Progenitor cell of endocrine pancreas (in vitro differentiated cells): ENCODE results near the gene PDCL3. TPM values are rescaled to one million over a fixed set of nuclear protein-coding genes. Genes with fewer than 3 reads are reported as not detected.

Experiments
- DNase-seq: peaks from one replicate; pipeline ENCODE4 v3.0.0; 2021; ENCODE audit warnings: low spot score; ENCODE audit not compliant: unreplicated experiment
- H3K27ac Mint-ChIP-seq: 2 replicates; pipeline ENCODE4 v1.8.0; 2021; ENCODE audit warnings: mild to moderate bottlenecking, moderate library complexity, mixed read lengths
- H3K27me3 Mint-ChIP-seq: 2 replicates; pipeline ENCODE4 v1.8.0; 2021; ENCODE audit warnings: mixed read lengths
- H3K36me3 Mint-ChIP-seq: 2 replicates; pipeline ENCODE4 v1.8.0; 2022; ENCODE audit warnings: mixed read lengths; ENCODE audit not compliant: insufficient read depth
- H3K4me1 Mint-ChIP-seq: 2 replicates; pipeline ENCODE4 v1.8.0; 2021; ENCODE audit warnings: low read depth, mixed read lengths
- H3K4me3 Mint-ChIP-seq: 2 replicates; pipeline ENCODE4 v1.8.0; 2021; ENCODE audit warnings: low read depth, mild to moderate bottlenecking, moderate library complexity, mixed read lengths
- H3K9me3 Mint-ChIP-seq: 2 replicates; pipeline ENCODE4 v1.8.0; 2021; ENCODE audit warnings: low read depth, mixed read lengths
- total RNA-seq: library from RNA; stranded (reverse); gene quantifications from 2 replicates; pipeline ENCODE4 v1.2.1, GENCODE V29; 2021
- TF ChIP-seq, protein P1 (sequence below): fragments of 200-600 bp; sonication (generic); IDR thresholded peaks from one replicate; pipeline ENCODE4 v1.5.0; 2021; ENCODE audit warnings: antibody characterized with exemption, mild to moderate bottlenecking; ENCODE audit not compliant: unreplicated experiment

The PDCL3 gene
- total RNA-seq, 1 donor from 2014 or later = 36.8 TPM

DNA sequence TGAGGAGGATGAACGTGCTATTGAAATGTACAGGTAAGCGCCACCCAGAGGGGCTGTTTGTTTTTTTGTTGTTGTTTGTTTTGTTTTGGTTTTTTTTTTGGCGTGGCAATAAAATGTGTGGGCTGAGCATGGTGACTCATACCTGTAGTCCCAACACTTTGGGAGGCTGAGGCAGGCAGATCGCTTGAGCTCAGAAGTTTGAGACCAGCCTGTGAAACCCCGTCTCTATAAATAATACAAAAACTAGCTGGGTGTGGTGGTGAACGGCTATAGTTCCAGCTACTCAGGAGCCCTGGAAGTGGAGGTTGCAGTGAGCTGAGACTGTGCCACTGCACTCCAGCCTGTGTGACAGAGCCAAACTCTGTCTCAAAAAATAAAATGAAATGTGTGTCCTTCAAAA, 6.2 kb downstream of the PDCL3 start:
- Mint-ChIP-seq H3K27me3 (no peaks in the 10 kb centered on the region), H3K4me3 (no peak overlapping the region), H3K9me3 (no peaks in the 10 kb centered on the region), H3K4me1 (peaks cover 4% of the 10 kb centered on the region), H3K36me3 (peaks cover 26% of the 10 kb centered on the region), H3K27ac (no peak overlapping the region)
- DNase-seq = no peak
- TF ChIP-seq, protein P1, sequence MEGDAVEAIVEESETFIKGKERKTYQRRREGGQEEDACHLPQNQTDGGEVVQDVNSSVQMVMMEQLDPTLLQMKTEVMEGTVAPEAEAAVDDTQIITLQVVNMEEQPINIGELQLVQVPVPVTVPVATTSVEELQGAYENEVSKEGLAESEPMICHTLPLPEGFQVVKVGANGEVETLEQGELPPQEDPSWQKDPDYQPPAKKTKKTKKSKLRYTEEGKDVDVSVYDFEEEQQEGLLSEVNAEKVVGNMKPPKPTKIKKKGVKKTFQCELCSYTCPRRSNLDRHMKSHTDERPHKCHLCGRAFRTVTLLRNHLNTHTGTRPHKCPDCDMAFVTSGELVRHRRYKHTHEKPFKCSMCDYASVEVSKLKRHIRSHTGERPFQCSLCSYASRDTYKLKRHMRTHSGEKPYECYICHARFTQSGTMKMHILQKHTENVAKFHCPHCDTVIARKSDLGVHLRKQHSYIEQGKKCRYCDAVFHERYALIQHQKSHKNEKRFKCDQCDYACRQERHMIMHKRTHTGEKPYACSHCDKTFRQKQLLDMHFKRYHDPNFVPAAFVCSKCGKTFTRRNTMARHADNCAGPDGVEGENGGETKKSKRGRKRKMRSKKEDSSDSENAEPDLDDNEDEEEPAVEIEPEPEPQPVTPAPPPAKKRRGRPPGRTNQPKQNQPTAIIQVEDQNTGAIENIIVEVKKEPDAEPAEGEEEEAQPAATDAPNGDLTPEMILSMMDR = no peak

DNA sequence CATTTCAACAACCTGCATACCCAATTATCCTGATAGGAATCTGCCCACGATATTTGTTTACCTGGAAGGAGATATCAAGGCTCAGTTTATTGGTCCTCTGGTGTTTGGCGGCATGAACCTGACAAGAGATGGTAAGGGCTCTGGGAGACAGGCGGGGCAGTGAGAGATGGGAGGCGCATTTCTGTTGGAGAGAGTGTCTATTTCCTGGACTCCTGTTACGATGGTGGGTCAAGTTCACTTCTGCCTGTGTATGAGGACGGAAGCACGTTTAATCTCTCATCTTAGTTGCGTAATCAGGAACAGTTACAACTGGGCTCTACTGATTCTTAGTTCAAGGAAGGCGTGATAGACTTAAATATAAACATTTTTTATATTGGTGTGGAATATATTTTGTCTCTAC, 8.9 kb downstream of the PDCL3 start:
- Mint-ChIP-seq H3K36me3 (peaks cover 30% of the 10 kb centered on the region), H3K9me3 (no peaks in the 10 kb centered on the region), H3K4me3 (no peak overlapping the region), H3K27me3 (no peaks in the 10 kb centered on the region), H3K4me1 (no peaks in the 10 kb centered on the region), H3K27ac (peak overlapping the region; percentile 3)
- TF ChIP-seq, protein P1 = no peak
- no peak for DNase-seq

GRCh38 chr2:100577777-100578176, 15.0 kb downstream of the PDCL3 start:
- Mint-ChIP-seq H3K9me3 (no peaks in the 10 kb centered on the region), H3K27ac (no peak overlapping the region), H3K4me1 (no peaks in the 10 kb centered on the region), H3K36me3 (peaks cover 14% of the 10 kb centered on the region), H3K4me3 (no peak overlapping the region), H3K27me3 (no peaks in the 10 kb centered on the region)
- DNase-seq = no peak
- TF ChIP-seq, protein P1 = no peak

DNA sequence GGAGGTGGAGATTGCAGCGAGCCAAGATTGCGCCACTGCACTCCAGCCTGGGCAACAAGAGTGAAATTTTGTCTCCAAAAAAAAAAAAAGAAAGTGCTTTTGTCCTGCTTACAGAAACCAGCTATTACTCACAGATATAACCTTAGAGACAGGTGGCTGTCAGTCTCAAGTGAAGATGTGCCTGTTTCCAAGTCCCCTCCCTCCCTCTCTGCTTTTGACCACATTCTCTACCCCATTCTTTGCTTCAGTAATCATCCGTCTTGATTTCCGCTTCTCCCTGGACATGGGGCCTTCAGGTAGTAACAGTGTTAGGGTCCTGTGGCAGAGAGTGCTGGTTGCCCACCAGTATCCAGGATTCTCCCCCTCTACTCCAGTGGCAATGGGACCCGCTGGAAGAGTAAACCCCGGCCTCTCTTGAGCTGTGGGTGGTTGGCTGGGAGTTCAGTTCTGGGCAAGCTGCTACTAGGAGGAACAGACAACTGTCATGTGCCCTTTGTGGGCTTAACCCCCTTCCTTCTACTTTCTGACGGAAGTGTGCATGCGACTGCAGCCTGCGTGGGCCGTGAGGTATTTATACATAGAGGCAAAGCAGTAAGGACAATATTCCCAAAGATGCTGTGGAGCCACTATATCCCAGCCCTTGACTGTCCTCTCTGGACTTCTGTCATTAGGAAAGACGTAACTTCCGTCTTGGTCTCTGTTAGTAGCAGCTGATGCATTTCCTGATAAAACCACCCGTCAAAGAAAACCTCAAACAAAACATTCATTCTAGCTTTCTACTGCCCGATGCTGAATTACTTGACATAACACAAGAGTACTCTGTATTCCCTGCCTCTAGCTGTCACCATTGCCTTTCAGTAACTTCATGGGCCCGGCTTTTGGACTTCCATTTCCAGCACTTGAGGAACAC, 17.8 kb downstream of the PDCL3 start:
- Mint-ChIP-seq H3K9me3 (no peaks in the 10 kb centered on the region), H3K4me3 (no peak overlapping the region), H3K36me3 (peaks cover 6% of the 10 kb centered on the region), H3K4me1 (no peaks in the 10 kb centered on the region), H3K27ac (no peak overlapping the region), H3K27me3 (no peaks in the 10 kb centered on the region)
- no peak for DNase-seq
- TF ChIP-seq, protein P1 = no peak

- TF ChIP-seq, protein P1 = no peak
- peaks cover 5% of the 10 kb centered on the region for H3K36me3 Mint-ChIP-seq
- no peak overlapping the region for H3K4me3 Mint-ChIP-seq
- no peaks in the 10 kb centered on the region for H3K9me3 Mint-ChIP-seq
- DNase-seq = no peak
- H3K27ac Mint-ChIP-seq = no peak overlapping the region
- H3K27me3 Mint-ChIP-seq = no peaks in the 10 kb centered on the region
- H3K4me1 Mint-ChIP-seq = no peaks in the 10 kb centered on the region
Observed at GRCh38 chr2:100581277-100581612, 18.5 kb downstream of the PDCL3 start.
